SK-N-SH (cell line): ENCODE data around the gene SLC35F6. TPM values are rescaled to one million over a fixed set of nuclear protein-coding genes. Genes with fewer than 3 reads are reported as not detected.

Experiments
- CTCF ChIA-PET: fragments of 300-600, 350-600 bp; formaldehyde crosslinking; extraction: SDS; loops from one replicate; lab custom pipeline; 2021; lab: Yijun Ruan, JAX
- POLR2A ChIA-PET: fragments of 350-600 bp; sonication (Branson Sonifier 250); formaldehyde crosslinking; extraction: SDS; loops from one replicate; lab custom pipeline; 2020; ENCODE audit warnings: antibody characterized with exemption, inconsistent platforms; lab: Yijun Ruan, JAX
- DNase-seq: peaks from one replicate; pipeline ENCODE4 v3.0.0; 2012
- H2AFZ ChIP-seq: fragments of 200-600 bp; sonication (generic); 2 replicates; pipeline ENCODE4 v1.8.1; 2016; ENCODE audit warnings: antibody characterized with exemption, mild to moderate bottlenecking, low read depth
- H3F3A ChIP-seq: fragments of 200-600 bp; sonication (generic); replicated peaks from 2 replicates; pipeline ENCODE3; 2016; ENCODE audit warnings: antibody characterized with exemption, mild to moderate bottlenecking; ENCODE audit not compliant: insufficient read depth
- H3K27ac ChIP-seq, 2 experiments: fragments of 200-500 bp in 1 of 2; fragments of 200-600 bp in 1 of 2; sonication (Bioruptor generic) in 1 of 2; sonication (generic), shearing (Covaris generic) in 1 of 2; 2 replicates each; pipeline versions ENCODE4 v1.5.1 to v1.6.1; 2014 to 2016; ENCODE audit warnings: low read depth in 2 of 2, inconsistent platforms in 1 of 2, low read length in 1 of 2, mild to moderate bottlenecking in 1 of 2, mixed read lengths in 1 of 2
- H3K27me3 ChIP-seq: fragments of 200-600 bp; sonication (generic), shearing (Covaris generic); 2 replicates; pipeline ENCODE4 v1.6.1; 2016; ENCODE audit warnings: mixed run types; ENCODE audit not compliant: insufficient read depth
- H3K36me3 ChIP-seq, 2 experiments: fragments of 200-500 bp in 1 of 2; fragments of 200-600 bp in 1 of 2; sonication (Bioruptor generic) in 1 of 2; sonication (generic) in 1 of 2; replicated peaks in 1 of 2; 2 replicates each; pipeline versions ENCODE3 to v1.5.1; 2014 to 2016; ENCODE audit warnings: low read length in 1 of 2, mild to moderate bottlenecking in 1 of 2; ENCODE audit not compliant: insufficient read depth in 2 of 2, control insufficient read depth in 1 of 2
- H3K4me1 ChIP-seq, 2 experiments: fragments of 200-500 bp in 1 of 2; fragments of 200-600 bp in 1 of 2; sonication (Bioruptor generic) in 1 of 2; sonication (generic), shearing (Covaris generic) in 1 of 2; 2 replicates each; pipeline versions ENCODE4 v1.5.1 to v1.6.1; 2014 to 2016; ENCODE audit warnings: low read depth in 1 of 2, low read length in 1 of 2, mixed run types in 1 of 2; ENCODE audit not compliant: insufficient read depth in 2 of 2, control insufficient read depth in 1 of 2
- H3K4me2 ChIP-seq: fragments of 200-600 bp; sonication (generic), shearing (Covaris generic); 2 replicates; pipeline ENCODE4 v1.6.1; 2017; ENCODE audit warnings: mixed run types
- H3K4me3 ChIP-seq, 2 experiments: fragments of 200-500 bp in 1 of 2; fragments of 200-600 bp in 1 of 2; sonication (Bioruptor generic) in 1 of 2; sonication (generic), shearing (Covaris generic) in 1 of 2; 2 replicates each; pipeline versions ENCODE4 v1.5.1 to v1.8.1; 2014 to 2016; ENCODE audit warnings: low read depth in 2 of 2, inconsistent platforms in 1 of 2, low read length in 1 of 2, mild to moderate bottlenecking in 1 of 2, mixed read lengths in 1 of 2, moderate library complexity in 1 of 2
- H3K79me2 ChIP-seq: fragments of 200-600 bp; sonication (generic); 2 replicates; pipeline ENCODE4 v1.8.1; 2017; ENCODE audit warnings: mild to moderate bottlenecking; ENCODE audit not compliant: insufficient read depth
- H3K9ac ChIP-seq: fragments of 200-600 bp; sonication (generic); 2 replicates; pipeline ENCODE4 v1.6.1; 2017; ENCODE audit warnings: mixed run types
- H3K9me2 ChIP-seq: fragments of 200-600 bp; sonication (generic); 2 replicates; pipeline ENCODE4 v1.6.1; 2017; ENCODE audit warnings: mixed run types
- H3K9me3 ChIP-seq: fragments of 200-600 bp; sonication (generic); 2 replicates; pipeline ENCODE4 v1.6.1; 2017; ENCODE audit warnings: mixed run types, mild to moderate bottlenecking, moderate library complexity
- H4K20me1 ChIP-seq: fragments of 200-600 bp; sonication (generic); 2 replicates; pipeline ENCODE4 v1.6.1; 2017; ENCODE audit warnings: mild to moderate bottlenecking, mixed run types; ENCODE audit not compliant: insufficient read depth
- CHD2 ChIP-seq: fragments of 150-350 bp; IDR thresholded peaks from 2 replicates; pipeline ENCODE4 v1.6.1; 2018; ENCODE audit warnings: low read length; ENCODE audit not compliant: partially characterized antibody
- CTCF ChIP-seq: fragments of 200-600 bp; sonication (generic); IDR thresholded peaks from 2 replicates; pipeline ENCODE4 v1.6.1; 2017; ENCODE audit warnings: antibody characterized with exemption, mild to moderate bottlenecking, moderate library complexity
- FOXJ3 ChIP-seq: sonication (generic); formaldehyde crosslinking; IDR thresholded peaks from 2 replicates; pipeline ENCODE4 v1.5.1; 2020; ENCODE audit warnings: mild to moderate bottlenecking, missing genetic modification reagents
- GATA2 ChIP-seq: sonication (generic); formaldehyde crosslinking; IDR thresholded peaks from 2 replicates; pipeline ENCODE4 v1.5.0; 2020; ENCODE audit warnings: mild to moderate bottlenecking, missing genetic modification reagents
- IRF3 ChIP-seq: fragments of 150-350 bp; IDR thresholded peaks from 2 replicates; pipeline ENCODE4 v1.6.1; 2016; ENCODE audit warnings: mild to moderate bottlenecking, low read depth, low read length
- NFIC ChIP-seq: IDR thresholded peaks from 2 replicates; pipeline ENCODE4 v1.4.0; 2012; ENCODE audit warnings: borderline replicate concordance
- NRF1 ChIP-seq: IDR thresholded peaks from 2 replicates; pipeline ENCODE4 v1.6.1; 2012; ENCODE audit warnings: low read depth, mild to moderate bottlenecking, low read length
- POLR2AphosphoS5 ChIP-seq: IDR thresholded peaks from 2 replicates; pipeline ENCODE4 v1.6.1; 2012; ENCODE audit warnings: low read depth, low read length
- RAD21 ChIP-seq: IDR thresholded peaks from 2 replicates; pipeline ENCODE4 v1.6.1; 2012; ENCODE audit warnings: mild to moderate bottlenecking, low read length
- RFX5 ChIP-seq: IDR thresholded peaks from 2 replicates; pipeline ENCODE4 v1.6.1; 2012; ENCODE audit warnings: mild to moderate bottlenecking, improper control_type of control experiment, low read length
- TCF12 ChIP-seq: IDR thresholded peaks from 2 replicates; pipeline ENCODE4 v1.4.0; 2012
- USF2 ChIP-seq: fragments of 150-350 bp; IDR thresholded peaks from 2 replicates; pipeline ENCODE4 v1.6.1; 2017; ENCODE audit warnings: antibody characterized with exemption, low read length, low read depth, borderline replicate concordance
- YY1 ChIP-seq: IDR thresholded peaks from 2 replicates; pipeline ENCODE4 v1.4.0; 2012; ENCODE audit warnings: low read depth, mild to moderate bottlenecking
- ZBTB33 ChIP-seq: IDR thresholded peaks from 2 replicates; pipeline ENCODE4 v1.4.0; 2012; ENCODE audit warnings: low read depth, borderline replicate concordance
- WGBS: methylation state at CpG from one replicate; pipeline ENCODE4 v1.1.6; 2017; ENCODE audit warnings: low lambda C conversion rate; 5-methylcytosine and 5-hydroxymethylcytosine counted together
- polyA plus RNA-seq, 3 experiments: library from polyadenylated mRNA; depleted of rRNA; stranded (reverse); fragments of >200 nt; gene quantifications; 2 replicates each; pipeline ENCODE4 v1.2.3, GENCODE V29; 2012
- TF ChIP-seq, protein P1 (sequence below): IDR thresholded peaks from 2 replicates; pipeline ENCODE4; 2012

Gene SLC35F6
- polyA plus RNA-seq, 1 of the 3 experiments (the other 2 are of a cell fraction): 16.0 TPM

DNA sequence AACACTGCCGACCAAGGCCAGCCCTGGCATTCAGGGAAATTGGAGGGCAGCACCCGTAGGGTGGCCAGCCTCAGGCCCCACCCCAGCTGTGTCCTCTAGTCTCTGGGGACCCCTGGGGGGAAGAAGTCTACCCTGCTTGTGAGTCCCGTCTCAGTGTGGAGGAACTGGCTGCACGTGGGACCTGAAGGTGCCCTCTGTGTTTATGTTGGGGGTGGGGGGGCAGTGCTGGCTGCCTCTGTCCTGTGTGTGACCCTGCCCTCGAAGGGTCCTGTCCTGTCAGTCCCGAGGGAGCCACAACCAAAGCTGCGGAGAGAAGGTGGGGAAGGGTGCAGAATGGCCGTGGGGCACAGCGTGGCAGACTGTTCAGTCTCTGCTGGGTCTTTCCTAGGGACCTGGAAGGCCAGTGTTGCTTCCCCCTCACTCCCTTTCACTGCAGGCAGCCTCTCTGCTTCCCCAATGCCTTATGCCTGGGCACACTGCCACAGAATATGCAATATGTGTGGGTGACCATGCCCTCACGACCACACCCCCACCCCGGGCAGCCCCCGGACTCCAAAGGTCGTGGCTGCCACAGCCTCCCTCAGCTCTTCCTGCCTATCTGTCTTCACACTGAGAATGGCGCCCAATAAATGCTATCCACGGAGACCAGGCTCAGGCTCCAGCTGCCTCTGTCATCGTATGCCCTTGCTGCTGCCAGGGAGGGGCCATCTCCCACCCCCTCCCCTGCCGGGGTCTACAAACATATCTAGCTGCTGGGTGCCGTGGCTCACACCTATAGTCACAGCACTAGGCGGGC lies 33.3 kb upstream of the SLC35F6 start:
- no peak for DNase-seq
- Histone ChIP-seq H3K36me3 (no peaks in the 10 kb centered on the region), H4K20me1 (no peaks in the 10 kb centered on the region), H3F3A (no peaks in the 10 kb centered on the region), H3K9ac (no peak overlapping the region), H2AFZ (no peak overlapping the region), H3K9me3 (no peaks in the 10 kb centered on the region), H3K27ac (no peak overlapping the region), H3K27me3 (no peaks in the 10 kb centered on the region), H3K4me3 (no peak overlapping the region), H3K4me2 (no peak overlapping the region), H3K79me2 (no peaks in the 10 kb centered on the region), H3K9me2 (no peaks in the 10 kb centered on the region), H3K4me1 (peaks cover 0 to 2% of the 10 kb centered on the region in 2 experiments; a peak in 1 of 4 replicates)
- TF ChIP-seq NRF1: no peak
- TF ChIP-seq USF2: no peak
- no peak for TF ChIP-seq CHD2
- TF ChIP-seq FOXJ3 (CRISPR knock-in tag): no peak
- TF ChIP-seq RAD21: no peak
- no peak for TF ChIP-seq ZBTB33
- no peak for TF ChIP-seq TCF12
- TF ChIP-seq IRF3: no peak
- TF ChIP-seq NFIC: no peak
- no peak for TF ChIP-seq GATA2
- no peak for TF ChIP-seq YY1
- TF ChIP-seq POLR2AphosphoS5: no peak
- TF ChIP-seq CTCF: no peak
- TF ChIP-seq RFX5: no peak
- TF ChIP-seq, protein P1, sequence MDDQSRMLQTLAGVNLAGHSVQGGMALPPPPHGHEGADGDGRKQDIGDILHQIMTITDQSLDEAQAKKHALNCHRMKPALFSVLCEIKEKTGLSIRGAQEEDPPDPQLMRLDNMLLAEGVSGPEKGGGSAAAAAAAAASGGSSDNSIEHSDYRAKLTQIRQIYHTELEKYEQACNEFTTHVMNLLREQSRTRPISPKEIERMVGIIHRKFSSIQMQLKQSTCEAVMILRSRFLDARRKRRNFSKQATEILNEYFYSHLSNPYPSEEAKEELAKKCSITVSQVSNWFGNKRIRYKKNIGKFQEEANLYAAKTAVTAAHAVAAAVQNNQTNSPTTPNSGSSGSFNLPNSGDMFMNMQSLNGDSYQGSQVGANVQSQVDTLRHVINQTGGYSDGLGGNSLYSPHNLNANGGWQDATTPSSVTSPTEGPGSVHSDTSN: no peak
- ChIA-PET POLR2A (no interaction called here), CTCF (interaction anchor here (0.8 to 22.3 kb wide), 6 partner anchors 10 to 152 kb away, joined by 3 to 944 read pairs (median 4); no protein-coding TSS in a partner anchor)
- 71% methylated on average over 17 of the region's 19 CpGs for WGBS
